Muscle of back (tissue), 10 donors: ENCODE data around the gene NRSN1. TPM values are rescaled to one million over a fixed set of nuclear protein-coding genes. Genes with fewer than 3 reads are reported as not detected.

ENCODE experiments used
- polyA plus RNA-seq, 10 donors: library from polyadenylated mRNA; unstranded; fragments of 120-200 nt; gene quantifications; one replicate each; pipeline ENCODE4 v1.2.1, GENCODE V29; 2013; ENCODE audit not compliant: insufficient read length in 10 of 10

NRSN1 gene
- polyA plus RNA-seq, 10 donors: 0.12 to 0.46 (median 0.20) TPM; not detected in 6

Other genes starting within 250 kb of the NRSN1 start
- under 1 TPM; 0.05 to 0.22 (median 0.14) TPM for gene DCDC2, start 231.8 kb downstream of the NRSN1 start, polyA plus RNA-seq